Measurements from ENCODE around the gene SERPINB2. TPM values are rescaled to one million over a fixed set of nuclear protein-coding genes. Genes with fewer than 3 reads are reported as not detected.
"Not testable (repeated sequence)": the region's sequence is repeated elsewhere in the genome, so short reads cannot be mapped to it uniquely, and the experiment has no call there.

The SERPINB2 gene
- total and polyA plus RNA-seq, 2 donors from 2014 or later = not detected

DNA sequence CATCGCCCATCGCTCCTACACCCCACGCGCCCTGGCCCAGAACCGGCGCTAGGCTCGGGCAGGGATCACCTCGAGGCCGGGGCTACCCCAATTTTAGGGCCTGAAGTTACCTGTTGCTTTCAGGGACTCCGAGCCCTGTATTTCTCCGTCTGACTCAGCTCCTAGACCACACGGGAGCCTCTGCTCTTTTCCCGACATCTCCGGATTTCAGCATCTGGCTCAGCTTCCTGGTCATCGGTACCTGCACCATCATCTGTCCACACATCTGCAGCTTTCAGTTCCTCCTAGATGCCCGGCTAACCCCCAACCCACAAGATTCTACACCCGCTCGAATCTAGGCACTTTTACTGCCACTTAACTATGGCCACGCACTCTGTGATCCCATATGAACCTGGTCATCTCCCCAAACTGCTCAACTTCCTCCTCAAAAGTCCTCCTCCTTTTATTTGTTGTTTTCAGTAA lies 49.5 kb downstream of the SERPINB2 start:
- Histone ChIP-seq H3K9me3 (ENCODE audit: control insufficient read depth in 2 of 3, insufficient read depth in 1 of 3, low read length in 3 of 3) (no peaks in the 10 kb centered on the region), H3K27me3 (ENCODE audit: control insufficient read depth, insufficient read depth, low read length) (no peaks in the 10 kb centered on the region), H3K4me1 (ENCODE audit: control insufficient read depth in 2 of 3, insufficient read depth in 2 of 3, low read depth in 1 of 3, low read length in 3 of 3) (no peaks in the 10 kb centered on the region), H3K4me3 (ENCODE audit: low read length in 3 of 3) (peak overlapping the region in 1 of 3 donors; percentile 50), H3K36me3 (ENCODE audit: control insufficient read depth in 2 of 3, insufficient read depth in 3 of 3, low read length in 3 of 3) (no peaks in the 10 kb centered on the region), H3K27ac (ENCODE audit: low read depth in 2 of 2, low read length in 2 of 2) (no peak overlapping the region), H3K9ac (ENCODE audit: low read length in 3 of 3) (no peak overlapping the region)
- no peak for DNase-seq
- intact Hi-C loops (cut with DNase I) = no loop called here
- FAIRE-seq = no peak
- no peak for TF ChIP-seq CTCF (IDR thresholded peaks at IDR 0.05; ENCODE audit: borderline replicate concordance, extremely low read depth, insufficient read depth)

DNA sequence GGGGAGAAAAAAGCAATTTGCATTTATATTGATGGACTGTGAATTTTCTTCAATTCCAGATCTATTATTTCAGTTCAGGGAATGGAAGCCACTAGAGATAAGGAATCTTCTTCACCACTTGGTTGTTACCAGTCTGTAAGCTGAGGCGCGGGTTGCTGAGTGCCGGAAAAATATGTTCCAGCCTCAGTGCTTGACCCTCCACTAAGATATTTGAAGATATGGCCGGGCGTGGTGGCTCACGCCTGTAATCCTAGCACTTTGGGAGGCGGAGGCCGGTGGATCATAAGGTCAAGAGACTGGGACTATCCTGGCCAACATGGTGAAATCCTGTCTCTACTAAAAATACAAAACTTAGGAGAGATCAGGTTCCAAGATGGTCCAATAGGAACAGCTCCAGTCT lies 52.5 kb downstream of the SERPINB2 start:
- no peak for TF ChIP-seq CTCF (IDR thresholded peaks at IDR 0.05; ENCODE audit: borderline replicate concordance, extremely low read depth, insufficient read depth)
- H3K36me3 ChIP-seq (ENCODE audit: control insufficient read depth in 2 of 3, insufficient read depth in 3 of 3, low read length in 3 of 3) = no peaks in the 10 kb centered on the region
- no peak overlapping the region for H3K27ac ChIP-seq (ENCODE audit: low read depth in 2 of 2, low read length in 2 of 2)
- no peak for DNase-seq
- no peaks in the 10 kb centered on the region for H3K4me1 ChIP-seq (ENCODE audit: control insufficient read depth in 2 of 3, insufficient read depth in 2 of 3, low read depth in 1 of 3, low read length in 3 of 3)
- no peak for FAIRE-seq
- H3K4me3 ChIP-seq (ENCODE audit: low read length in 3 of 3) = no peak overlapping the region
- no peak overlapping the region for H3K9ac ChIP-seq (ENCODE audit: low read length in 3 of 3)
- H3K27me3 ChIP-seq (ENCODE audit: control insufficient read depth, insufficient read depth, low read length) = no peaks in the 10 kb centered on the region
- intact Hi-C loops (cut with DNase I) = no loop called here
- H3K9me3 ChIP-seq (ENCODE audit: control insufficient read depth in 2 of 3, insufficient read depth in 1 of 3, low read length in 3 of 3) = no peaks in the 10 kb centered on the region

DNA sequence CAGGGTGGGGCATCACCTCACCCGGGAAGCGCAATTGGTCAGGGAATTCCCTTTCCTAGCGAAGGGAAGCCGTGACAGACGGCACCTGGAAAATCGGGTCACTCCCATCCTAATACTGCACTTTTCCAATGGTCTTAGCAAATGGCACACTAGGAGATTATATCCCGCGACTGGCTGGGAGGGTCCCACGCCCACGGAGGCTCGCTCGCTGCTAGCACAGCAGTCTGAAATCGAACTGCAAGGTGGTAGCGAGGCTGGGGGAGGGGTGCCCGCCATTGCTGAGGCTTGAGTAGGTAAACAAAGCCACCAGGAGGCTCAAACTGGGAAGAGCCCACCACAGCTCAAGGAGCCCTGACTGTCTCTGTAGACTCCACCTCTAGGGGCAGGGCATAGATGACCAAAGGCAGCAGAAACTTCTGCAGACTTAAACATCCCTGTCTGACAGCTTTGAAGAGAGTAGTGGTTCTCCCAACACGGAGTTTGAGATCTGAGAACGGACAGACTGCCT lies 53.1 kb downstream of the SERPINB2 start:
- FAIRE-seq; H3K4me1 ChIP-seq (ENCODE audit: control insufficient read depth in 2 of 3, insufficient read depth in 2 of 3, low read depth in 1 of 3, low read length in 3 of 3); H3K9me3 ChIP-seq (ENCODE audit: control insufficient read depth in 2 of 3, insufficient read depth in 1 of 3, low read length in 3 of 3); intact Hi-C loops (cut with DNase I); H3K27me3 ChIP-seq (ENCODE audit: control insufficient read depth, insufficient read depth, low read length); H3K36me3 ChIP-seq (ENCODE audit: control insufficient read depth in 2 of 3, insufficient read depth in 3 of 3, low read length in 3 of 3); H3K9ac ChIP-seq (ENCODE audit: low read length in 3 of 3); DNase-seq; H3K4me3 ChIP-seq (ENCODE audit: low read length in 3 of 3); H3K27ac ChIP-seq (ENCODE audit: low read depth in 2 of 2, low read length in 2 of 2): not testable (repeated sequence)

DNA sequence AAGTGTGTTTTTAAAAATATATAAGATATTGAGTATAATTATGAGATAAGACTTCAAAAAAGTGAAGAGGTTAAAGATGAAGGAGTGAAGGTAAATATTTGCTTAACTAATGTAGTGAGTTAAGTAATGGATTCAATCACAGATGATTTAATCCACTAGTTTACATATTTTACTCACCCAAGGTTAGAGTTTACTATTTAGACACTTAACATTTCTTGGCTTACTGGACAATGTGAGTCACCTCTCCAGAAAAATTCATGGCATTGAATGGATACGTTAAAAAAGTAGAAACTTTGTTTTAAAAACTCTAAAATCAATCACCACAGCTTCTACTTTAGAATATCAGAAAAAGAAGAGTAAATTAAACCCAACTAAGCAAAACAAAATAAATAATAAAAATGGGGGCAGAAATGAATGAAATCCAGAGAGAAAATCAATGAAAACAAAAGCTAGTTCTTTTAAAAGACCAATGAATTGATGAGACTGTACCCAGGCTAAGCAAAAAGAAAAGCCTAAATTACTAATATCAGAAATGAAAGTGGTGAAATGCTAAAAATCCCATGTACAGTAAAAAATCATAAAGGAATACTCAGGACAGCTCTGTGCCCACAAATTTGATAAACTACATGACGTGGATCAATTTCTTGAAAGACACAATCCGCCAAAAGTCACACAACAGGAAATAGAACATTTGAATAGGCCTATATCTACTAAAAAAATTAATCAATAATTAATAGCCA lies 59.7 kb downstream of the SERPINB2 start:
- FAIRE-seq (no peak), DNase-seq (no peak)
- no peak for TF ChIP-seq CTCF (IDR thresholded peaks at IDR 0.05; ENCODE audit: borderline replicate concordance, extremely low read depth, insufficient read depth)
- Histone ChIP-seq H3K9me3 (ENCODE audit: control insufficient read depth in 2 of 3, insufficient read depth in 1 of 3, low read length in 3 of 3) (no peaks in the 10 kb centered on the region), H3K4me1 (ENCODE audit: control insufficient read depth in 2 of 3, insufficient read depth in 2 of 3, low read depth in 1 of 3, low read length in 3 of 3) (no peaks in the 10 kb centered on the region), H3K36me3 (ENCODE audit: control insufficient read depth in 2 of 3, insufficient read depth in 3 of 3, low read length in 3 of 3) (no peaks in the 10 kb centered on the region), H3K27me3 (ENCODE audit: control insufficient read depth, insufficient read depth, low read length) (no peaks in the 10 kb centered on the region), H3K27ac (ENCODE audit: low read depth in 2 of 2, low read length in 2 of 2) (no peak overlapping the region), H3K9ac (ENCODE audit: low read length in 3 of 3) (no peak overlapping the region), H3K4me3 (ENCODE audit: low read length in 3 of 3) (no peak overlapping the region)
- intact Hi-C loops (cut with DNase I) = no loop called here
